Cerebellar cortex (tissue), 1 donor: ENCODE results near the gene ELMOD2.
A peak's percentile ranks its signal among the peaks of the same experiment; 100 is the strongest.

Experiments used
- DNase-seq: peaks from one replicate; pipeline ENCODE4 v3.0.0-alpha.2; 2015; ENCODE audit warnings: low spot score

The ELMOD2 gene

DNA sequence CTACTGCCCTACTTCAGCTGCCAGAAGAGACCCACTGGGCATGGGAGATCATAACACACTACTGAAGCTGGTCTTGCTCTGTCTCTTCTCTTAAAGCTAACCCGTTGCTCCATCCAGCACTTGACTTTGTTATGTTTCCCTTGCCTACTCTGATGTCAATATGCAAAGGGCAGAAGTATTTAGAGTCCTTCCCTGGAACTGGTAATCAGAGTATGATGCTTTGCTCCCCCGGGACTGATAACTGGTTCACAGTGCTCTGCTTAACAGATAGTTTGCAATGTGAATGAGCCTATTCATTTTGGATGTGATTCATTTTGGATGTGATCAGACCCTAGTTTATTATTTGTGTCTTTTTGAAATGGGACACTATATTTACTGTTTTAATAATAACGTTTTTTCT lies 57.1 kb downstream of the ELMOD2 start:
- DNase-seq, result no peak

DNA sequence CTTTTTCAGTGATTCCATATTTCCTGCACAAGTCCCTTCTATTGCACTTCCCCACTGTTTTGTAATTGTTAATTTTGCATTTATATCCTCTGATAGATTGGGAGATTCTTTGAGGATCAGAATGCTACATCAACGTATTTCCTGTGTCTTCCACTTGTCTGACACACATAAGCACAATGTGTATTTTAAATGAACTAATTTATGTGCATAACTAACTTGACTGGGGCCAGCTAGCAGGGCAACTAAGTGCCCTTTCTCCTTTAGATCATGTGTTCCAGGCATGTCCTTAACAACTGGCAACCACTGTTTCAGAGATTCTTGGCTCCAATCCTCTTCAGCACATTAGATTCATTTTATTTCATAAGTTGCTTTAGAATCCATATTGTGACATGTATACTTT lies 60.5 kb downstream of the ELMOD2 start:
- DNase-seq, result no peak

DNA sequence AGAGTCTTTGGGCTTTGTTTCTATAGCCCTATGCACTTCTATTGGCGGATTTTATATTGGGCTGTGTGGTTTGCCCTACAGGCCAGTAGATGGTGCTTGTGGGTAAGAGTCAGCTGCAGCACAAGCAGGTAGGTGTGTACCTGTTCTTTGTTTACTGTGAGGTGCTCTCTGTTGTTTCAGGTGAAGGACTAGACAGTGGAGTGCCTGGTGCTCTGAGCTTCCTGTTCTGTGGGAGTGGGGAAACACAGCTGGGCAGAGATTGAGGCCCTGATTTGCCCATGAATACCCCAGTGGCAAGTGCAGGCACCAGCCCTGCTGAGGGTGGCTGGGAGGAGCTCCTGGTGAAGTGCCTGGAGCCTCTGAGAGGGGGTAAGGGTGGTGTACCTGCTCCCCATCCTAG lies 71.1 kb downstream of the ELMOD2 start:
- peak; percentile 66 for DNase-seq

DNA sequence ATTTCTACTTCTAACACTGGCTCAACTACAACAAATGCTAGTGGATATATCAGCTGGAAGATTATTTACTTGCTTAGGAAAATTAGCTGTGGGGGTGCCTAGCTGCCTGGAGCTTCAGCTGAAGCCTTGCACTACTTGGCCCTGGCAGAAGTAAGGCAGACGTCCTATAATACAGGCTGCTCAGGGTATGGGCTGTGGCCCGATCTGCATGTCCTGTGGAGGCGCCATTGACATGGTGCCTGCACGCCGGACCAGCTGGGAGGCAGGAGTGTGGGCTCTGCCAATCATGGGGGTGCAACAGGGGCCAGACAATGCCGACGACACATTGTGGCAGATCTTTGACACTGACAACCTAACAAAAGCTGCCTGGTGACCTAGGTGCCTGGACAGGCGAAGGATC lies 76.4 kb downstream of the ELMOD2 start:
- no peak for DNase-seq

DNA sequence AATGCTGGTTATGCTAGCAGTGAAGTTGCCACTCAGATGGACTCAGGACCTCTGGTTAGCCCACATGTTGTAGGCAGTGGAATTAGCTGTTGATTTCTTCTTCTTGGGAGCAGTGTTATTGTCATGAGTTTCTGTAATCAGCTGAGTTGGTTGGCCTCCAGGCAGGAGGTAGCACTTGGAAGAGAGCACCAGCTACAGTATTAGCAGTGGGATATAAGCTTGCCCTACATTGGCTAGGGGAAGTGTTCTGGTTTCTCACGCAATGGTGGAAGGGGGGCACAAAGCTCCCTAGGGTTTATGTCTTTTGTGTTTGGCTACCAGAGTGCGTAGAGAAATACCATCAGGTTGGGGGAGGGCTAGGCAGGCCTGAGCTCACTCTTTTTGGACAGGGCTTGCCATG lies 78.7 kb downstream of the ELMOD2 start:
- no peak for DNase-seq

DNA sequence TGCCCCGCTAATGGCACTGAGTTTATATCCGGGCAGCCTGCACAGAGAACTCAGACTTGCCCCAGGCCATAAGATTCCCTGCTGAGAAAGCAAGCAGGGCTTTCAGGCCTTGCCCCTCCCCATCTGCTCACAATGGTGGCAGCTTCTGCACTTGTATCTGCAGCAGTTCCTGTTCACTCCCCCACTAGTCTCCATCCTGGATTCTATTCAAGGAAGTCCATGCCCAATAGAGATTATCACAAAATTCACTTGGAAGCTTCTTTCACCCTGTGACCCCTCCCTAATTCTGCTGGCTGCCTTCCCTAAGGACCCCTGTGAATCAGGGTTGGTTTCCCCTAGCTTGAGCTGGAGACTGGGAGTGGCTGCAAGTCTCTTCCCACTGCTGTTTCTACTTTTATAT lies 79.3 kb downstream of the ELMOD2 start:
- DNase-seq, result no peak
